OCI-M2 (cell line): ENCODE measurements around the gene CCDC66.
"Not testable (repeated sequence)": the region's sequence is repeated elsewhere in the genome, so short reads cannot be mapped to it uniquely, and the experiment has no call there.

ENCODE experiments used
- DNase-seq: peaks from one replicate; lab custom pipeline; 2025; ENCODE audit not compliant: unreplicated experiment; lab: John Stamatoyannopoulos, UW

CCDC66 gene

DNA sequence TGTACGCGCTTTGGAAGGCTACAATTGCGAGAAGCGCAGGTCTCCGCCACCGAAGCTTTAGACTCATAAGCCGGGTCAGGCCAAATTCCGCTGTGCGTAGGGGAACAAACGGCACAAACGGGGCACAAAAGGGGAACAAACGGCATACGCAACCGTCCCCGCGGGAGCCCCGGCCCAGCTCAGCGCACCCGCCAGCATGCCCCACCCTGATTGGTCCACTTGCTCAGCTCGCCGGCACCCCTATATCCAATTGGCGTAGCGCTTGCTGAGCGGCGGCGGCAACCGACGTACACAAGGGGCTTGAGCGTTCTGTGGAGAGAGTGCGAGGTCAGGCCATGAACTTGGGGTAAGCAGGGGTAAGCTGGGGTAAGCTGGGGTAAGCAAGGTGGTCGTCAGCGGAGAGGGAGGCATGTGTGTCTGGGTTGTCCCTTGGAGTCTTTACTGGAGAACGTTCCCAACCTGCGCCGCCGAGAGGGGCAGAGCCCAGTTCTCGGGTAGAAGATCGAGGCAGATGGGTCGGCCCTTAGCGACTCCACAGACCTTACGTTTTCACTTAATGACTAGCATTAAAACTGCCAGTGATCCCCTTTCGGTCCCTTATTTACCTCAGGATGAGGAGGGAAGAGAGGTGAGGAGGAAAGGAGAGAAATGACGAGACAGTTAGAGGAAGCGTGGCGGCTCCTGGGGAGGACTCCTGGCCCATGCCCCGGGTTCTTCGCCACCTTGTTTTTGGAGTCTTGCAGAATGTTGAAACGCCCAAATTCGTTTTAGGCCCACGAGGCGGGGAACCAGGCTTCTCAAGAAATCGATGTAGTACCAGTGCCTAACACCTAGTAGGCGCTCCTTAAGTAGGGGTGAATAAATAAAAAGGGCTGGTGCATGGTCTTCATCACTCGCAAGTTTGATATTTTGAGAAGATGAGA, at the start of gene CCDC66:
Gene CCDC66, plus strand, starts transcription at position 268 of the 923 bp plus-strand sequence. Its CDS starts 68 bp downstream, at position 336.
- DNase-seq: peak; percentile 35

- DNase-seq: no peak
Measured at GRCh38 chr3:56519641-56520040, 37.3 kb upstream of the CCDC66 start.

DNA sequence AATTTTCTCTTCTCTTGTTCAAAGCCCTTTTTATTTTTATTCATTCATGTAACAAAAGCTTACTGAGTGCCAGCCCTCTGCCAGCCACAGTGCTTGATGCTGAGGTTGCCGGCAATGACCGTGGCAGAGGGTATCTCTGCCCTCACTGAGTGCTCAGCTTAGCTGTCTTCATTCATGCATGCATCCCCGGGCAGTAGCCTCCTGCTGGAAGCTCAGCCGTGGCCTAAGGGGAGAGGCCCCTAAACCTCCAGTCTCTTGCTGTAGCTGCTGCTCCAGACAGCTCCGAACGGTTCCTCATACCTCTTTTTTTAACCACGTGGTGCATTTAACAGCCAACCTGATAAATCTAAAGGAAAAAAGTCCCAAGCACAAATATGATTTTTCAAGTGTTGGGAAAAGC, 34.6 kb upstream of the CCDC66 start:
- DNase-seq: no peak

GRCh38 chr3:56525291-56525690, 31.7 kb upstream of the CCDC66 start:
- no peak for DNase-seq

GRCh38 chr3:56536735-56537134, 20.2 kb upstream of the CCDC66 start:
- DNase-seq: no peak

GRCh38 chr3:56547486-56547885, 9.5 kb upstream of the CCDC66 start:
- DNase-seq: no peak

- DNase-seq: no peak
Measured at GRCh38 chr3:56557831-56558170, 826 bp downstream of the CCDC66 start.

DNA sequence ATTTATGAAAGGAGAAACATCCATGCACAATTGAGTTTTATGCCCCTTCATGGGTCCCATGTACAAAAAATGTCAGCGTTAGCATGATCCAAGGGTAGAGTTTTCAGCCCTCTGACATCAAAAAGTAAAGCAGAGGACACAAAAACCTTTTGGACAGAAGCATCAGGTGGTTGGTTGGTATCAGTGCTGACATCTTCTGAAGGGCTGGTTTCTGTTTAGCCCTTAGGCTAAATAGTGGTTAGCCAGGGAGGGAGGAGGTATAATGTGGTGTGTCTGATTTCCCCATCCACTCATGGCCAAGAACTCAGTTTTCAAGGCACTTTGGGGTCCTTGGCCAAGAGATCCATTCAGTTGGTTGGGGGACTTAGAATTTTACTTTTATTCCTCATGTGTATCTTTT, 16.5 kb downstream of the CCDC66 start:
- DNase-seq: no peak

- not testable (repeated sequence) for DNase-seq
Measured at GRCh38 chr3:56581941-56582340, 25.0 kb downstream of the CCDC66 start.

DNA sequence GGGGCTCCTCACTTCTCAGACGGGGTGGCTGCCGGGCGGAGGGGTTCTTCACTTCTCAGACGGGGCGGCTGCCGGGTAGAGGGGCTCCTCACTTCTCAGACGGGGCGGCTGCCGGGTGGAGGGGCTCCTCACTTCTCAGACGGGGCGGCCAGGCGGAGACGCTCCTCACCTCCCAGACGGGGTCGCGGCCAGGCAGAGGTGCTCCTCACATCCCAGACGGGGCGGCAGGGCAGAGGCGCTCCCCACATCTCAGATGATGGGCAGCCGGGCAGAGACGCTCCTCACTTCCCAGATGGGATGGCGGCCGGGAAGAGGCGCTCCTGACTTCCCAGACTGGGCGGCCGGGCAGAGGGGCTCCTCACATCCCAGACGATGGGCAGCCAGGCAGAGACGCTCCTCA, 27.3 kb downstream of the CCDC66 start:
- not testable (repeated sequence) for DNase-seq

DNA sequence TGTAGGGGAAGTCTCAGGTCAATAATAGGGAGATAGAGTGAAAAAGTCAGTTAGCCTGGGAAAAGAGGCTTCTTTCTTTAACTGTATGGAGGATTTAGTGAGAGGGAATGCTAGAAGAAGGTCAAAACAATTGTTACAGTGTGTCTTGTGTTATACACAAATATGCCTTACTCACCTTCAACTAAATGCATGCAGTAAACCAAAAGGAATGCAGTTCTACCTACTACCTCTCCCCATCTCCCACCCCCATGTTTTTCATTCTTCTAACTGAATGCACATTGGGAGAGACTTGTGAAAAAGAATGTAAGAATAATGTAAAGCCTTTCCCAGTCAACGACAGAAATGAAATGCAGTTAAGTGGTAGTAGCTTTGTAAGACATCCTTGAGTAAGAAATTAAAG, 33.8 kb downstream of the CCDC66 start:
- no peak for DNase-seq

DNA sequence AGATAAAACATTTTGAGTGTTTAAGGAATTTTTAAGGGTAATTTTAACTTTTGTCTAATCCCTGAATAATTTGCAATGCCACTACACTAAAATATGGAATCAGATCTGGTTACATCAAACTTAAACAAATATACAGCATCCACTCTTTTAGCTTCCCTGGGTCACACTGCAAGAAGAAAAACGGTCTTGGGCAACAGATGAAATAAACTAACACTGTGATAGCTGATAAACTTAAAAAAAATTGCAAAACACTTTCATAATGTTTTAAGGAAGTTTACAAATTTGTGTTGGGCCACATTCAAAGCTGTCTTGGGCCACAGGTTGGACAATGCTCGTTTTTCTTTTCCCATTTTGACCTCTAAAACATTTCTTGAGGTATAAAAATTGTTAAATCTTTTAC, 34.3 kb downstream of the CCDC66 start:
- DNase-seq: no peak

DNA sequence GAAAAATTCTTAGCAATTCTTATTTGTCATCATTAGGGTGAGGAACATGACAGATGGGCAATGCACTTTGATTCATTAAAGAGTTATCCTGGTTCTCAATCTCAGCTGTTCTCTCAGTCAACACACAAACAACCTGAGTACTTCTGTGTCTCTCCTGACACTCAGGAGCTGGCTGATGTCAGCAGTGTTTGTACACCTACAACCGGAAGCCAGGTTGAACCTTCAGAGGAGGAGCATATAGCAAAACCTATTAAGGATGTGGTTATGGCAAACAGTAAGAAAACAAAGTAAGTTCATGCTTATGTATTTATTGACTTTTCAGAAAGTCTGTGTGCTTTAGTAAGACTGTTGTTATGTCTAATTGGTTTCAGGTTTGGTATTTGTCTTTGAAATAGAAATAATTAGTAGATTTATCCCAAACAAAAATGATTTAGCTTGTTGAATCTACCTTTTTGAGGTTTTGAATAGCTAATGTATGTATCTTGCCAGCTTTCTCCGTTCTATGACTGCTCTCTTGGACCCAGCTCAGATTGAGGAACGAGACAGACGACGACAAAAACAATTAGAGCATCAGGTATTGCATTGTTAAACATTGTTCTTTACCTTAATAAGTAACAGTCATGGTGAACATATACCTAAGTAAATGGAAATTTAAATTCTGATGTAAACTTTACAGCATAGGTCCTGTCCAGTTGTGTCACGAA, 36.6 kb downstream of the CCDC66 start:
- no peak for DNase-seq

GRCh38 chr3:56595975-56596840, 39.2 kb downstream of the CCDC66 start:
- no peak for DNase-seq

DNA sequence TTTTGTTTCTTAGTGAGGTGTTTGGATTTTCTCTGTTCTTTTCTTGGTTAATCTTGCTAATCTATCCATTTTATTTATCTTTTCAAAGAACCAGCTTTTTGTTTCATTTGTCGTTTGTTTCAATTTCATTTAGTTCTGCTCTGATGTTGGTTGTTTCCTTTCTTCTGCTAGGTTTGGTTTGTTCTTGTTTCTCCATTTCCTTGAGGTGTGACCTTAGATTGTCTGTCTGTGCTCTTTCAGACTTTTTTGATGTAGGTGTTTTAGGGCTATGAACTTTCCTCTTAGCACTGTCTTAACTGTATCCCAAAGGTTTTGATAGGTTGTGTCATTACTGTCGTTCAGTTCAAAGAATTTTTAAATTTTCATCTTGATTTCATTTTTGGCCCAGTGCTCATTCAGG, 51.5 kb downstream of the CCDC66 start:
- not testable (repeated sequence) for DNase-seq

GRCh38 chr3:56610669-56611335, 53.8 kb downstream of the CCDC66 start:
- DNase-seq: no peak

DNA sequence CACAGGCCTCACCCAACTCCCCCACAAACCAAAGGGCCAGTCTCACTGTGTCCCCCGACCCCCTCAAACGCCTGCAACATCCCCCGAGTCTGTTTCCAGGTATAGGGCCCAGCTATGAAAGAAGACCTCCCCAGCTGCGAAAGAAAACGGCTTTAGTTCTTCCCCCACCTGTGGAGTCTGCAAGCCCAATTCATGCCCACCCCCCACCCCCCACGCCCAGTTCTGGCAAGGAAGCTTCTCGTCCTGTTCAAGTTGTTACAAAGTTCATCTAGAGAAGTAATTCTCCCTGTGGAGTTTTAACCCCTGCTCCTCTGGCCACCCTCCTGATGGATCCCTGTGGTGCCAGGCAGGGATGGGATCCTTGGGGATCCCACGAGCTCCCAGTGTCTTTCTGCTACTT, 54.4 kb downstream of the CCDC66 start:
- no peak for DNase-seq

DNA sequence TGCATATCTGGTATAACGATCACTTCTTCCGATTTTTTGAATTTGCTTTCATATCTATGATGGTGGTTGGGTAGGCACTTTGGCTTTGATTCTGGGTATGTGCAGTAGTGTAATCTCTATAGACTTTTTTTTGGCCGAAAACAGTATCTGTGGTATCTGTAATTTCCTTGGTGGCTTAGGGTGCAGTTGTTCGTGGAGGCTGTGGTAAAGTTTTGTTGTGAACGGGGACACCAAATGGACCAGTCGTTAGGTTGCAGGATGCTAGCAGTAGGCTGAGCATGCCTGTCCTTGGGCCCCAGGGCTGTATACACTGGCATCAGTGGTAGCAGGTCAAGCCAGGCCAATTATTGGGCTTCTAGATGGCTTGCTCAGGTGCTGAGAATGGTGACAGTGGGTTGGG, 55.2 kb downstream of the CCDC66 start:
- DNase-seq: no peak

GRCh38 chr3:56613016-56613415, 56.0 kb downstream of the CCDC66 start:
- DNase-seq: no peak

- no peak for DNase-seq
Measured at GRCh38 chr3:56616478-56617006, 59.6 kb downstream of the CCDC66 start.

DNA sequence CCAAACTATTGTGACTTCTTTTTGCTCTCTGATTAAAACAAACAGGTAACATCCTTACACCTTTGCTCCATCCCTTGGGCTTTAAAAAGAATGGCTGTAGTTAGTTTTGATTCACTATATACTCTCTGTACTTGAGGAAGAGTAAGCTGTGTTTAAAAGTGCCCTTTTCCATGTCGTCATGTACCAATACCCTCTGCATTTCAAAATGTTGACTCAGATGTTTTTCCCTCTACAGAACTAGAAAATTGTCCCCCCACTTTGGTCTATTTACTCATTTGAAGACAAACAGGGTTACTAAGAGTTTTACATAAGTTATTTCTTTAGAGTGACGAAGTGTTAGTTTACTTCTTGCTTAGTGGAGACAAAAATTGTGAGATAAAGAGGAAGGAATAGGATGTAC, 63.4 kb downstream of the CCDC66 start:
- no peak for DNase-seq
